IMR-90 (cell line): Measurements from ENCODE around the gene NAA80.

Experiments
- CEBPB ChIP-seq: IDR thresholded peaks from 2 replicates; pipeline ENCODE4 v1.6.1; 2012; ENCODE audit warnings: low read depth, low read length, improper control_type of control experiment
- MAFK ChIP-seq: IDR thresholded peaks from 2 replicates; pipeline ENCODE4 v1.6.1; 2012; ENCODE audit warnings: low read depth, low read length, improper control_type of control experiment
- MAZ ChIP-seq: IDR thresholded peaks from 2 replicates; pipeline ENCODE4 v1.6.1; 2012; ENCODE audit warnings: low read depth, mild to moderate bottlenecking, low read length, improper control_type of control experiment, moderate library complexity, borderline replicate concordance
- MXI1 ChIP-seq: IDR thresholded peaks from 2 replicates; pipeline ENCODE4 v1.6.1; 2012; ENCODE audit warnings: low read depth, mild to moderate bottlenecking, low read length, moderate library complexity, borderline replicate concordance
- NFE2L2 ChIP-seq: fragments of 150-350 bp; IDR thresholded peaks from 2 replicates; pipeline ENCODE4 v1.6.1; 2016; ENCODE audit warnings: low read depth, mild to moderate bottlenecking, low read length
- POLR2A ChIP-seq: IDR thresholded peaks from 2 replicates; pipeline ENCODE4 v1.6.1; 2012; ENCODE audit warnings: mild to moderate bottlenecking, low read depth, low read length
- RCOR1 ChIP-seq: IDR thresholded peaks from 2 replicates; pipeline ENCODE4 v1.6.1; 2012; ENCODE audit warnings: mild to moderate bottlenecking, low read length, improper control_type of control experiment; ENCODE audit not compliant: insufficient replicate concordance
- RFX5 ChIP-seq: IDR thresholded peaks from 2 replicates; pipeline ENCODE4 v1.8.0; 2012; ENCODE audit warnings: low read depth, mild to moderate bottlenecking, low read length, moderate library complexity
- TF ChIP-seq, protein P1 (sequence below): conservative IDR thresholded peaks from 2 replicates; pipeline ENCODE4 v1.5.1; 2012; ENCODE audit warnings: mild to moderate bottlenecking, low read depth, low read length, improper control_type of control experiment

DNA sequence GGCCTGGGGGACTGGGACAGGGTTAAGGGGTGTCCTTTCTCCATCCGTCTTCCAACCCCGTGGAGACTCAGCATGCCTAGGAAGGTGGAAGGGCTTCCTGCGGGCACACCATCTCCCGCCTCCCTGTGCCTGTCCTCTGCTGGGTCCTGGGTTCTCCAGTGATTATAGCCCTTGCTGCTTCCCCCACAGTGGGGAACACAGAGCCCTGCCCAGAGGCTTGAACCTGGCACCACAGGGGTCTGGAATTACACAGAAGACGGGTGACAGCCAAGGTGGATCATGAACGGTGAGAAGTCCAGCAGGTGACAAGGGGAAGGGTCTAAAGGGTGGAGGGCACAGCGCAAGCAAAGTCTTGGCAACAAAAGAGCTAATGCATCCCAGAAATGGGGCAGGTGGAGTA is 36.4 kb downstream of the NAA80 start:
- TF ChIP-seq, protein P1, sequence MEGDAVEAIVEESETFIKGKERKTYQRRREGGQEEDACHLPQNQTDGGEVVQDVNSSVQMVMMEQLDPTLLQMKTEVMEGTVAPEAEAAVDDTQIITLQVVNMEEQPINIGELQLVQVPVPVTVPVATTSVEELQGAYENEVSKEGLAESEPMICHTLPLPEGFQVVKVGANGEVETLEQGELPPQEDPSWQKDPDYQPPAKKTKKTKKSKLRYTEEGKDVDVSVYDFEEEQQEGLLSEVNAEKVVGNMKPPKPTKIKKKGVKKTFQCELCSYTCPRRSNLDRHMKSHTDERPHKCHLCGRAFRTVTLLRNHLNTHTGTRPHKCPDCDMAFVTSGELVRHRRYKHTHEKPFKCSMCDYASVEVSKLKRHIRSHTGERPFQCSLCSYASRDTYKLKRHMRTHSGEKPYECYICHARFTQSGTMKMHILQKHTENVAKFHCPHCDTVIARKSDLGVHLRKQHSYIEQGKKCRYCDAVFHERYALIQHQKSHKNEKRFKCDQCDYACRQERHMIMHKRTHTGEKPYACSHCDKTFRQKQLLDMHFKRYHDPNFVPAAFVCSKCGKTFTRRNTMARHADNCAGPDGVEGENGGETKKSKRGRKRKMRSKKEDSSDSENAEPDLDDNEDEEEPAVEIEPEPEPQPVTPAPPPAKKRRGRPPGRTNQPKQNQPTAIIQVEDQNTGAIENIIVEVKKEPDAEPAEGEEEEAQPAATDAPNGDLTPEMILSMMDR, result no peak
- TF ChIP-seq RFX5 (no peak), MAFK (no peak), CEBPB (no peak), MXI1 (no peak), RCOR1 (no peak), POLR2A (no peak), MAZ (no peak), NFE2L2 (no peak)
